Osteoblast (primary cell): ENCODE data around the gene WNT7B. TPM values are rescaled to one million over a fixed set of nuclear protein-coding genes. Genes with fewer than 3 reads are reported as not detected.

Experiments
- DNase-seq: peaks from one replicate; pipeline ENCODE4 v3.0.0; 2011; ENCODE audit warnings: low spot score, mixed read lengths; ENCODE audit not compliant: insufficient read length; ENCODE audit errors: missing footprints
- H2AFZ ChIP-seq: 2 replicates; pipeline ENCODE4 v1.6.0; 2011; ENCODE audit warnings: mild to moderate bottlenecking, low read length
- H3K27ac ChIP-seq: 2 replicates; pipeline ENCODE4 v1.5.1; 2011; ENCODE audit warnings: mild to moderate bottlenecking, low read depth, low read length, moderate library complexity
- H3K27me3 ChIP-seq: 2 replicates; pipeline ENCODE4 v1.6.0; 2012; ENCODE audit warnings: mild to moderate bottlenecking, control low read depth, inconsistent platforms, low read length, moderate library complexity; ENCODE audit not compliant: insufficient read depth
- H3K36me3 ChIP-seq: 2 replicates; pipeline ENCODE4 v1.5.1; 2011; ENCODE audit warnings: mild to moderate bottlenecking, low read length, control low read depth, moderate library complexity; ENCODE audit not compliant: insufficient read depth
- H3K4me1 ChIP-seq: 2 replicates; pipeline ENCODE4 v1.5.1; 2011; ENCODE audit warnings: mild to moderate bottlenecking, low read length, control low read depth, moderate library complexity; ENCODE audit not compliant: insufficient read depth
- H3K4me2 ChIP-seq: 2 replicates; pipeline ENCODE4 v1.6.0; 2011; ENCODE audit warnings: mild to moderate bottlenecking, low read length; ENCODE audit not compliant: insufficient read depth
- H3K4me3 ChIP-seq: fragments of 200-600 bp; sonication (generic); 3 replicates; pipeline ENCODE4 v1.5.1; 2012; ENCODE audit warnings: mild to moderate bottlenecking, low read length, inconsistent platforms; ENCODE audit not compliant: insufficient read depth
- H3K79me2 ChIP-seq: 2 replicates; pipeline ENCODE4 v1.6.0; 2012; ENCODE audit warnings: mild to moderate bottlenecking, low read length, control low read depth, inconsistent platforms; ENCODE audit not compliant: insufficient read depth
- H3K9me3 ChIP-seq: 2 replicates; pipeline ENCODE4 v1.5.1; 2011; ENCODE audit warnings: low read depth, low read length, control low read depth
- H4K20me1 ChIP-seq: 2 replicates; pipeline ENCODE4 v1.6.0; 2012; ENCODE audit warnings: mild to moderate bottlenecking, low read length, control low read depth; ENCODE audit not compliant: insufficient read depth
- CTCF ChIP-seq: IDR thresholded peaks from 2 replicates; pipeline ENCODE4 v1.5.1; 2011; ENCODE audit warnings: mild to moderate bottlenecking, low read depth, low read length, moderate library complexity; ENCODE audit errors: extremely low read depth
- total RNA-seq: library from RNA; depleted of rRNA; stranded (reverse); fragments of >200 nt; gene quantifications from 2 replicates; pipeline ENCODE4 v1.2.3, GENCODE V29; 2012

WNT7B gene
- total RNA-seq, 1 donor = not detected

GRCh38 chr22:45998638-45999378 is 21.8 kb upstream of the WNT7B start:
- Histone ChIP-seq H4K20me1 (peaks cover 4% of the 10 kb centered on the region), H3K27me3 (no peaks in the 10 kb centered on the region), H2AFZ (no peak overlapping the region), H3K4me2 (no peak overlapping the region), H3K4me1 (peaks cover 41% of the 10 kb centered on the region), H3K27ac (no peak overlapping the region), H3K79me2 (peaks cover 29% of the 10 kb centered on the region), H3K4me3 (no peak overlapping the region), H3K36me3 (no peaks in the 10 kb centered on the region), H3K9me3 (no peaks in the 10 kb centered on the region)
- DNase-seq = peak; percentile 90
- no peak for TF ChIP-seq CTCF

- Histone ChIP-seq H4K20me1 (peaks cover 4% of the 10 kb centered on the region), H2AFZ (peak overlapping the region; percentile 72), H3K9me3 (no peaks in the 10 kb centered on the region), H3K27me3 (no peaks in the 10 kb centered on the region), H3K36me3 (no peaks in the 10 kb centered on the region), H3K79me2 (peaks cover 28% of the 10 kb centered on the region), H3K4me3 (peak overlapping the region; percentile 54), H3K27ac (peak overlapping the region; percentile 81), H3K4me2 (peak overlapping the region; percentile 76), H3K4me1 (peaks cover 35% of the 10 kb centered on the region)
- no peak for TF ChIP-seq CTCF
- peak; percentile 95 for DNase-seq
Observed at GRCh38 chr22:45997777-45998637, 21.0 kb upstream of the WNT7B start.

DNA sequence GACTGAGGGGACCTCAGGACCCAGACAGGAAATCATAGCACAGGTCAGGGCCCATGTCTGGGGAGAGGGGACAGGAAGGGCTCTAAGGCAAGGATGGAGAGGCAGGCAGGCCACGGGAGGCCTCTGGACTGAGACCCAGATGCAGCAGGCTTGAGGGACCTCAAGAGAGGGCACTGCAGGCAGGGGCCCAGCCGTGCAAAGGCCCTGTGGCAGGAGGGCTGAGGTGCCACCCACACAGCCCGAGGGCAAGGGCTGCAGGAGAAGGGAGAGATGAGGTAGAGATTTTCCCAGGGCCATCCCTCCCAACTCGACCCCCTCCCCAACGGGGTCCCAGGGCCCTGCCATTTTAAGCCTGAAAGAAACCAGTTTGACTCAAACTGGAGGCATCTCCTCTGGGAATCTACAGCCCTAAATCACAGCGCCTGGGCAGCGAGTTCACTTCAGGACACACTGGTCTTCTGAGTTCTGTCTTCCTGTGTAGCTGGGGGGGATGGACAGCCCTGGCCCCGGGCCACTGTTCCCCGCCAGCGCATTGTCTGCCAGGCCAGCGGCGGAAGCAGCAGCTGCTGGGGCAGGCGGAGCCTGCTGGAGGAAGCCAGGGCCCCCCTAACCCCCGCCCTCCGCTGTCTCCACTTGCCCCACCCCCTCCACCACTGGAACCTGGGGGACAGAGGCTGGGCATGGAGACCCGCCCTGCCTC is 20.3 kb upstream of the WNT7B start:
- H3K27me3 ChIP-seq = peaks cover 3% of the 10 kb centered on the region
- TF ChIP-seq CTCF = no peak
- peak overlapping the region; percentile 54 for H3K4me3 ChIP-seq
- no peak overlapping the region for H2AFZ ChIP-seq
- H4K20me1 ChIP-seq = peaks cover 4% of the 10 kb centered on the region
- H3K79me2 ChIP-seq = peaks cover 28% of the 10 kb centered on the region
- H3K4me2 ChIP-seq = peak overlapping the region; percentile 76
- peaks cover 29% of the 10 kb centered on the region for H3K4me1 ChIP-seq
- peak overlapping the region; percentile 94 for H3K27ac ChIP-seq
- H3K36me3 ChIP-seq = no peaks in the 10 kb centered on the region
- DNase-seq = peak; percentile 99
- no peaks in the 10 kb centered on the region for H3K9me3 ChIP-seq
